NCI-H2196 treated with DMSO at 0.1 percent for 48 hours (cell line): ENCODE results near the gene KHDC4.
A peak's percentile ranks its signal among the peaks of the same experiment; 100 is the strongest.

Source experiments
- DNase-seq: peaks from one replicate; lab custom pipeline; 2025; ENCODE audit not compliant: unreplicated experiment; lab: John Stamatoyannopoulos, UW

The KHDC4 gene

DNA sequence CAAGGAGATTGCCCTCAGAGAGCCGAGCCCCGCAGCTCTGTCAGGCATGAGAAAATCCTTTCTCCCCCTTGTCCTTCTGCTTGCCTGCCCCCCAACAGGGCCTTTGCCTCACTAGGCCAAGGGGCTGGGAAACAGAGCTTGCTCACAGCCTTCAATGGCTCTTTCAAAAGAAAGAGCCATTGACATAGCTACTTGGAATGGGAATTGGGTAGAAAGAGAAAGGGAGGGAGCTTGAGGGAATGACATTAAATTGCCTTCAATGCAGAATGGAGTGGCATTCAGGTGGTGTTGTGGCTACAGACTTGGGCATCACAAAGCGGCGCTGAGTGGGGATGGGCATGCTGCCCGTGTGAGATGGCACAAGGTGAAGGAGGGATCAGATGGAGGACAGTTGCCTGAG is 61.7 kb downstream of the KHDC4 start:
- DNase-seq, result no peak

DNA sequence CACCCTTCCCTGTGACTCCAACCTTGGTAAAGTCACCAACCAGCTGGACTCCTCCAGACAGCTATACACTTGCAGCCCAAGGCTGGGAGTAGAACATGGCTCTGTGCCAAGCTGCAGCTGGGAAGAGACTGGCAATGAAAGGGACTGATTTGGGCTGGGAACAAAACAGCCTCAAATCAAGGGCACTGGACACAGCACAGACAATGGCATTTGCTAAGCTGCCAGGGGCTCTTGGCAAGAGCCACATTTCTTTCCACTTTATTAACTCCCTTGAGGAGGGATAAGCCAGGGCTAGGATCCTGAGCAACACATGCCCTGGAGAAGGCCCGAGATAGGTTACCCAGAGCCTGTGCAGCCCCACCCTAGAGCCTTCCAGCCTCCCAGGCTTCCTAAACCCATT is 62.8 kb downstream of the KHDC4 start:
- peak; percentile 32 for DNase-seq

DNA sequence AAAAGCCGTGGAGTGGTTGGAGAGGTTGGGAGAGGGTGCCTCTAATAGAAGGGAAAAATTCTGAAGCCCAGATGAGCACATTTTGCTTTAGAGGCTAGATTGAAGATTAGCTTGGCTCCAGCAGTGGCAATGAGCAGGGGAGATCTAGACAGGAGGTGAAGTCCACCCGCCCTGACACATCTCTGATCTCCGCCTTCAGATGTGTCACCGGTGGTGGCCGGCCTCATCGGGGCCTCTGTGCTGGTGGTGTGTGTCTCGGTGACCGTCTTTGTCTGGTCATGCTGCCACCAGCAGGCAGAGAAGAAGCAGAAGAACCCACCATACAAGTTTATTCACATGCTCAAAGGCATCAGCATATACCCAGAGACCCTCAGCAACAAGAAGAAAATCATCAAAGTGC is 66.4 kb downstream of the KHDC4 start:
- no peak for DNase-seq

DNA sequence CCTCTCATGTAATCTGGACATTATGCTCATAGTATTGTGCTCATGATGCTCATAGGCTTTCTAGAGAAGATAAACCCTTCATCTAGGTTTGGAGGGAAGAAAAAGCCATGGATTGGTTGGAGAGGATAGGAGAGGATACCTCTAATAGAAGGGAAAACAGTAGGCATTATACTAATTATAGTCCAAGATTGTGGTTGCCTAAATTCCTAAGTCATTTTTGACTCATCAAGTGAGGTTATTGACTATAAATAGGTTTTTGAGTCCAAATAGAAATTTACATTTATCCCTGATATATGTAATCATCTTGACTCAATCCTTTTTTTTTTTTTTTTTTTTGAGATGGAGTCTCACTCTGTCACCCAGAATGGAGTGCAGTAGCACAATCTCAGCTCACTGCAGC is 69.8 kb downstream of the KHDC4 start:
- no peak for DNase-seq
